SK-N-SH treated with all-trans-retinoic acid at 6 μM for 48 hours (cell line): ENCODE measurements around the gene OBSCN.

Source experiments
- ATAC-seq: fragments of 200-7000 bp; cut with Tn5 transposase; 3 replicates; pipeline ENCODE4 v1.9.1; 2020; ENCODE audit warnings: mild to moderate bottlenecking, moderate library complexity
- ARNTL ChIP-seq: fragments of 450-650 bp; formaldehyde crosslinking; IDR thresholded peaks from 2 replicates; pipeline ENCODE4 v1.5.0; 2020; ENCODE audit warnings: low read depth, mild to moderate bottlenecking, moderate library complexity, borderline replicate concordance
- BACH2 ChIP-seq: fragments of 250-450 bp; sonication (Bioruptor Pico); IDR thresholded peaks from 2 replicates; pipeline ENCODE4 v1.9.0; 2021; ENCODE audit warnings: mild to moderate bottlenecking, borderline replicate concordance
- CSDC2 ChIP-seq: fragments of 250-450 bp; sonication (Bioruptor Pico); IDR thresholded peaks from 2 replicates; pipeline ENCODE4 v1.5.0; 2020; ENCODE audit warnings: mild to moderate bottlenecking, moderate library complexity
- ESRRG ChIP-seq: fragments of 250-450 bp; sonication (Bioruptor Pico); IDR thresholded peaks from 2 replicates; pipeline ENCODE4 v1.6.1; 2021; ENCODE audit warnings: mild to moderate bottlenecking
- GLIS3 ChIP-seq: fragments of 250-450 bp; sonication (Bioruptor Pico); IDR thresholded peaks from 2 replicates; pipeline ENCODE4 v1.5.0; 2020; ENCODE audit warnings: mild to moderate bottlenecking, moderate library complexity
- ISL1 ChIP-seq: fragments of 250-450 bp; sonication (Bioruptor Pico); IDR thresholded peaks from 2 replicates; pipeline ENCODE4 v2.1.2; 2022; ENCODE audit warnings: mild to moderate bottlenecking, moderate library complexity
- OSR1 ChIP-seq: fragments of 250-450 bp; sonication (Bioruptor Pico); IDR thresholded peaks from 2 replicates; pipeline ENCODE4 v1.8.0; 2022; ENCODE audit warnings: moderate library complexity, mild to moderate bottlenecking, inconsistent platforms
- POU6F1 ChIP-seq: fragments of 250-450 bp; sonication (Bioruptor Pico); IDR thresholded peaks from 2 replicates; pipeline ENCODE4 v1.8.0; 2021; ENCODE audit warnings: low read depth, mild to moderate bottlenecking, moderate library complexity, borderline replicate concordance
- PPARA ChIP-seq: fragments of 250-450 bp; sonication (Bioruptor Pico); IDR thresholded peaks from 2 replicates; pipeline ENCODE4 v1.5.0; 2020; ENCODE audit warnings: mild to moderate bottlenecking, borderline replicate concordance
- RARB ChIP-seq: fragments of 250-450 bp; sonication (Bioruptor Pico); IDR thresholded peaks from 2 replicates; pipeline ENCODE4 v1.8.0; 2021; ENCODE audit warnings: mild to moderate bottlenecking, moderate library complexity
- SNAI2 ChIP-seq: fragments of 250-450 bp; sonication (Bioruptor Pico); IDR thresholded peaks from 2 replicates; pipeline ENCODE4 v1.5.0; 2020; ENCODE audit warnings: mild to moderate bottlenecking, moderate library complexity
- TCF4 ChIP-seq: fragments of 250-450 bp; sonication (Bioruptor Pico); IDR thresholded peaks from 2 replicates; pipeline ENCODE4 v1.8.0; 2021; ENCODE audit warnings: mild to moderate bottlenecking, moderate library complexity, borderline replicate concordance
- TOX ChIP-seq: fragments of 250-450 bp; sonication (Bioruptor Pico); IDR thresholded peaks from 2 replicates; pipeline ENCODE4 v1.8.0; 2021; ENCODE audit warnings: mild to moderate bottlenecking, moderate library complexity, borderline replicate concordance
- TSHZ2 ChIP-seq: fragments of 250-450 bp; sonication (Bioruptor Pico); IDR thresholded peaks from 2 replicates; pipeline ENCODE4 v1.5.0; 2020; ENCODE audit warnings: mild to moderate bottlenecking, moderate library complexity
- ZC3H10 ChIP-seq: fragments of 250-450 bp; sonication (Bioruptor Pico); IDR thresholded peaks from 2 replicates; pipeline ENCODE4 v1.5.1; 2021; ENCODE audit warnings: mild to moderate bottlenecking, moderate library complexity
- ZFP3 ChIP-seq: fragments of 250-450 bp; sonication (Bioruptor Pico); IDR thresholded peaks from 2 replicates; pipeline ENCODE4 v1.5.0; 2020; ENCODE audit warnings: mild to moderate bottlenecking, moderate library complexity
- ZFP30 ChIP-seq: fragments of 450-650 bp; formaldehyde crosslinking; IDR thresholded peaks from 2 replicates; pipeline ENCODE4 v1.5.0; 2022; ENCODE audit warnings: mild to moderate bottlenecking, moderate library complexity
- ZNF565 ChIP-seq: fragments of 450-650 bp; formaldehyde crosslinking; conservative IDR thresholded peaks from 2 replicates; pipeline ENCODE4 v1.5.0; 2020; ENCODE audit warnings: low read depth, mild to moderate bottlenecking, moderate library complexity
- ZNF70 ChIP-seq: fragments of 450-650 bp; formaldehyde crosslinking; IDR thresholded peaks from 2 replicates; pipeline ENCODE4 v1.5.0; 2020; ENCODE audit warnings: mild to moderate bottlenecking, moderate library complexity
- ZNF8 ChIP-seq: fragments of 450-650 bp; formaldehyde crosslinking; IDR thresholded peaks from 2 replicates; pipeline ENCODE4 v1.5.0; 2020; ENCODE audit warnings: mild to moderate bottlenecking, moderate library complexity
- TF ChIP-seq, protein P1 (sequence below): fragments of 250-450 bp; sonication (Bioruptor Pico); IDR thresholded peaks from 2 replicates; pipeline ENCODE4 v1.5.1; 2021; ENCODE audit warnings: mild to moderate bottlenecking, moderate library complexity
- TF ChIP-seq, protein P2 (sequence below): fragments of 250-450 bp; sonication (Bioruptor Pico); IDR thresholded peaks from 2 replicates; pipeline ENCODE4 v1.8.0; 2020; ENCODE audit warnings: mild to moderate bottlenecking, moderate library complexity, borderline replicate concordance
- TF ChIP-seq, protein P3 (sequence below): fragments of 250-450 bp; sonication (Bioruptor Pico); IDR thresholded peaks from 2 replicates; pipeline ENCODE4 v1.5.1; 2020; ENCODE audit warnings: low read depth, mild to moderate bottlenecking, moderate library complexity

OBSCN gene

GRCh38 chr1:228222548-228222947, 14.7 kb downstream of the OBSCN start:
- TF ChIP-seq ZFP30 (no peak), ZNF8 (CRISPR knock-in tag) (no peak), SNAI2 (CRISPR knock-in tag) (no peak), ISL1 (CRISPR knock-in tag) (no peak), OSR1 (CRISPR knock-in tag) (no peak), CSDC2 (CRISPR knock-in tag) (no peak), PPARA (CRISPR knock-in tag) (no peak), ZC3H10 (CRISPR knock-in tag) (no peak), ZFP3 (CRISPR knock-in tag) (no peak), TOX (no peak), TSHZ2 (no peak), RARB (CRISPR knock-in tag) (no peak), ESRRG (CRISPR knock-in tag) (no peak), ZNF70 (no peak), BACH2 (CRISPR knock-in tag) (no peak), ARNTL (CRISPR knock-in tag) (no peak), GLIS3 (CRISPR knock-in tag) (no peak), ZNF565 (CRISPR knock-in tag) (no peak)
- TF ChIP-seq, protein P1, sequence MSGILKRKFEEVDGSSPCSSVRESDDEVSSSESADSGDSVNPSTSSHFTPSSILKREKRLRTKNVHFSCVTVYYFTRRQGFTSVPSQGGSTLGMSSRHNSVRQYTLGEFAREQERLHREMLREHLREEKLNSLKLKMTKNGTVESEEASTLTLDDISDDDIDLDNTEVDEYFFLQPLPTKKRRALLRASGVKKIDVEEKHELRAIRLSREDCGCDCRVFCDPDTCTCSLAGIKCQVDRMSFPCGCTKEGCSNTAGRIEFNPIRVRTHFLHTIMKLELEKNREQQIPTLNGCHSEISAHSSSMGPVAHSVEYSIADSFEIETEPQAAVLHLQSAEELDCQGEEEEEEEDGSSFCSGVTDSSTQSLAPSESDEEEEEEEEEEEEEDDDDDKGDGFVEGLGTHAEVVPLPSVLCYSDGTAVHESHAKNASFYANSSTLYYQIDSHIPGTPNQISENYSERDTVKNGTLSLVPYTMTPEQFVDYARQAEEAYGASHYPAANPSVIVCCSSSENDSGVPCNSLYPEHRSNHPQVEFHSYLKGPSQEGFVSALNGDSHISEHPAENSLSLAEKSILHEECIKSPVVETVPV (CRISPR knock-in tag): no peak
- TF ChIP-seq, protein P2, sequence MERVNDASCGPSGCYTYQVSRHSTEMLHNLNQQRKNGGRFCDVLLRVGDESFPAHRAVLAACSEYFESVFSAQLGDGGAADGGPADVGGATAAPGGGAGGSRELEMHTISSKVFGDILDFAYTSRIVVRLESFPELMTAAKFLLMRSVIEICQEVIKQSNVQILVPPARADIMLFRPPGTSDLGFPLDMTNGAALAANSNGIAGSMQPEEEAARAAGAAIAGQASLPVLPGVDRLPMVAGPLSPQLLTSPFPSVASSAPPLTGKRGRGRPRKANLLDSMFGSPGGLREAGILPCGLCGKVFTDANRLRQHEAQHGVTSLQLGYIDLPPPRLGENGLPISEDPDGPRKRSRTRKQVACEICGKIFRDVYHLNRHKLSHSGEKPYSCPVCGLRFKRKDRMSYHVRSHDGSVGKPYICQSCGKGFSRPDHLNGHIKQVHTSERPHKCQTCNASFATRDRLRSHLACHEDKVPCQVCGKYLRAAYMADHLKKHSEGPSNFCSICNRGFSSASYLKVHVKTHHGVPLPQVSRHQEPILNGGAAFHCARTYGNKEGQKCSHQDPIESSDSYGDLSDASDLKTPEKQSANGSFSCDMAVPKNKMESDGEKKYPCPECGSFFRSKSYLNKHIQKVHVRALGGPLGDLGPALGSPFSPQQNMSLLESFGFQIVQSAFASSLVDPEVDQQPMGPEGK (CRISPR knock-in tag): no peak

DNA sequence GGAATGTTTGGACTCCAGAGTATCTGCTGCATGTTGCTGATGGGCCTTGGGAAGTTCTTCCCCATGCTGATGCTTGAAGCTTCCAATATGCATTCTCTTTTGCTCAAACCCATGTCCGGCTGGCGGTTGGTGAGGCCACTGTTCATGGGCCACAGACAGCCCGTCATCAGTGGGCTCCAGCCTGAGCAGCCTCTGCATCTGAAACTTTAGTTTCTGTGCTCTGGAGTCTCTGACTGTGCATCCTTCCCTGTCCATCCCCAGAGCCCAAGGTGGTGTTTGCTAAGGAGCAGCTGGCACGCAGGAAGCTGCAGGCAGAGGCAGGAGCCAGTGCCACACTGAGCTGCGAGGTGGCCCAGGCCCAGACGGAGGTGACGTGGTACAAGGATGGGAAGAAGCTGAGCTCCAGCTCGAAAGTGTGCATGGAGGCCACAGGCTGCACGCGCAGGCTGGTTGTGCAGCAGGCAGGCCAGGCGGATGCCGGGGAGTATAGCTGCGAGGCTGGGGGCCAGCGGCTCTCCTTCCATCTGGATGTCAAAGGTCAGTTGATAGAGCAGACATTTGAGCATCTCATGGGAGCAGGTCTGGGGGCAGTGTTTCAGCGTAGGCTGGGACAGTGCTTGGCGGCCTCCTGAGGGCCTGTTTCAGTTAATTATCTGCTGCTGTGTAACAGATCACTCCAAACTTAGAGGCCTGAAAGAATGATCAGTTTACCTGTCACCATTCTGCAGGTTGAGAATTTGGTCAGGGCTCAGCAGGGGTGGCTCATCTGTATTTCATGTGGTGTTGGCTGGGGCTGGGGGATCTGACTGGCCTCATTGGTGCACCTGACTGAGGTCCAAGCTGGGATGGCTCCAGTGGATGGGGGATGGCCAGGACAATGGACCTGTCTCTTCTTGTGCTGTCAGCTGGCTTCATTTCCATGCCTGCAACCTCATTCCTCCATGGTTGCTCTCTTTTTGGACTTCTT, 16.6 kb downstream of the OBSCN start:
- ATAC-seq: no peak
- no peak for TF ChIP-seq TSHZ2
- TF ChIP-seq ZNF8 (CRISPR knock-in tag): no peak
- TF ChIP-seq ZFP30: no peak
- no peak for TF ChIP-seq ARNTL (CRISPR knock-in tag)
- TF ChIP-seq, protein P1 (CRISPR knock-in tag): no peak
- TF ChIP-seq, protein P3, sequence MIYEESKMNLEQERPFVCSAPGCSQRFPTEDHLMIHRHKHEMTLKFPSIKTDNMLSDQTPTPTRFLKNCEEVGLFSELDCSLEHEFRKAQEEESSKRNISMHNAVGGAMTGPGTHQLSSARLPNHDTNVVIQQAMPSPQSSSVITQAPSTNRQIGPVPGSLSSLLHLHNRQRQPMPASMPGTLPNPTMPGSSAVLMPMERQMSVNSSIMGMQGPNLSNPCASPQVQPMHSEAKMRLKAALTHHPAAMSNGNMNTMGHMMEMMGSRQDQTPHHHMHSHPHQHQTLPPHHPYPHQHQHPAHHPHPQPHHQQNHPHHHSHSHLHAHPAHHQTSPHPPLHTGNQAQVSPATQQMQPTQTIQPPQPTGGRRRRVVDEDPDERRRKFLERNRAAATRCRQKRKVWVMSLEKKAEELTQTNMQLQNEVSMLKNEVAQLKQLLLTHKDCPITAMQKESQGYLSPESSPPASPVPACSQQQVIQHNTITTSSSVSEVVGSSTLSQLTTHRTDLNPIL: no peak
- TF ChIP-seq ISL1 (CRISPR knock-in tag): no peak
- TF ChIP-seq POU6F1 (CRISPR knock-in tag): no peak
- TF ChIP-seq RARB (CRISPR knock-in tag): no peak
- no peak for TF ChIP-seq TOX
- no peak for TF ChIP-seq ESRRG (CRISPR knock-in tag)
- TF ChIP-seq ZNF70: no peak
- no peak for TF ChIP-seq BACH2 (CRISPR knock-in tag)
- no peak for TF ChIP-seq ZNF565 (CRISPR knock-in tag)
- no peak for TF ChIP-seq TCF4 (CRISPR knock-in tag)
- no peak for TF ChIP-seq ZC3H10 (CRISPR knock-in tag)
- no peak for TF ChIP-seq GLIS3 (CRISPR knock-in tag)

More at GRCh38 chr1:228222548-228222947, 14.7 kb downstream of the OBSCN start:
- ATAC-seq: no peak
